Measurements from ENCODE around the gene HAUS7. TPM values are rescaled to one million over a fixed set of nuclear protein-coding genes. Genes with fewer than 3 reads are reported as not detected.

The HAUS7 gene
- total RNA-seq, 4 donors from 2014 or later: 7.0 to 34.8 (median 12.4) TPM

DNA sequence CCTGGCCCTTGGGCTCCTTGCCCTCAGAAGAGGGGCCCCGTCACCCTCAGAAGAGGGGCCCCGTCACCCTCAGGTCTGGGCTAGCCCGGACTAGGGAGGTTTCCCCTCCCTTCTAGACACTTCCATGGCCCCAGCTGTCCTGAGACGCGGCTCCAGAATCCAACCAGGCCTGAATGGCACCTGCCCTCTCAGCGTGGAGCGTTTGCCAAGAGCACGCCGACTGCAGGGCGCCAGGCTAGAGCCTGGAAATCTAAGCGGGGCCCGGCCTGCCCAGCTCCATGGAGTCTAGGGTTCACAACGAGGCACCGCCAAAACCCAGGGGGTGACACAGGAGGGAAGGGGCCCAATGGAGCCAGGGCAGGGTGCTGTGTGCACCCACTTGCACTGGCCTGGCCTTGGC, 39.2 kb upstream of the HAUS7 start:
- no peaks in the 10 kb centered on the region for H3K27me3 ChIP-seq

DNA sequence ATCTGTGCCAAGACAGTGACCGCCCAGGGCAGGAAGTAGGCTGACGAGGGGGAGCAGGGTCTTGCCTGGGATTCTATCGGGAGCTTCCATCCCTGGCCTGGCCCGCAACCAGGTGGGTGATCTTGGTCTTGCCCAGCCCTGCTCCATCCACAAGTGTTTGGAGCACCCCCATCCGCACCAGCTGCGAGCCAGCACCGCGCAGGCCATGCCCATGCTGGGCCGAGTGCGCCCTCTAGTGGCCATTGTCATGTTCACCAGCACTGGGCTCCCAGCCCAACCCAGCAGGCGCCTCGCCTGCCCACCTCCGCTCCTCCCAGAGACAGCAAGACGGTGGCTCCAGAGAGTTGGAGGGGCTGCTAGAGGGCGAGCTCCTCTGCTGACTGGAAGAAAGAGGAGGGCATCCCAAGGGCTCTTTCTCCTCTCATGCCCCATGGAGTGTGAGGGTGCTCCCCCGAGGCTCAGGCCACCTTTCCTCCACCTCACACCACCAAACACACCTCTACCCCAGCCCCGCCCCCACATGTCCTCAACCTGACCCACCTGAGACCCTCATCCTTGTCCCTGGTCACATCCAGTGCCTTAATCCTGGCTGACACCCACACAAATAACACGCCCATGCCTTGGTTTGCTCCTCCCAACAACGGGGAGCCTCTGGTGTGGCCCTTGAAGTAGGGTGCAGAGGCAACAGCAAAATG, 37.3 kb upstream of the HAUS7 start:
- Histone ChIP-seq H3K9me3 (no peaks in the 10 kb centered on the region), H3K4me1 (no peaks in the 10 kb centered on the region), H3K36me3 (no peaks in the 10 kb centered on the region), H3K27ac (no peak overlapping the region), H3K27me3 (no peaks in the 10 kb centered on the region), H3K4me3 (no peak overlapping the region)
- 27% methylated on average over 15 of the region's 19 CpGs; no CpG with 5 or more reads in 1 of the 2 donors for WGBS, 2 donors (ENCODE audit: low coverage in 1 of 2)
- in situ Hi-C loops (cut with MboI; ENCODE audit: low pct_ligation_motif_present in 1 of 4, low pct_unique_long_range_greater_than_20kb in 1 of 4, low sequenced_read_pairs in 3 of 4): loop anchor here in 1 of 4 donors (25.0 kb wide), 1 partner anchor 545 kb away; no protein-coding TSS in a partner anchor
- DNase-seq: peak; percentile 83
- intact Hi-C loops (cut with DNase I; ENCODE audit: low total_unique reads): loop anchor here (10.0 kb wide), 1 partner anchor 473 kb away; no protein-coding TSS in a partner anchor
- TF ChIP-seq, protein P1, sequence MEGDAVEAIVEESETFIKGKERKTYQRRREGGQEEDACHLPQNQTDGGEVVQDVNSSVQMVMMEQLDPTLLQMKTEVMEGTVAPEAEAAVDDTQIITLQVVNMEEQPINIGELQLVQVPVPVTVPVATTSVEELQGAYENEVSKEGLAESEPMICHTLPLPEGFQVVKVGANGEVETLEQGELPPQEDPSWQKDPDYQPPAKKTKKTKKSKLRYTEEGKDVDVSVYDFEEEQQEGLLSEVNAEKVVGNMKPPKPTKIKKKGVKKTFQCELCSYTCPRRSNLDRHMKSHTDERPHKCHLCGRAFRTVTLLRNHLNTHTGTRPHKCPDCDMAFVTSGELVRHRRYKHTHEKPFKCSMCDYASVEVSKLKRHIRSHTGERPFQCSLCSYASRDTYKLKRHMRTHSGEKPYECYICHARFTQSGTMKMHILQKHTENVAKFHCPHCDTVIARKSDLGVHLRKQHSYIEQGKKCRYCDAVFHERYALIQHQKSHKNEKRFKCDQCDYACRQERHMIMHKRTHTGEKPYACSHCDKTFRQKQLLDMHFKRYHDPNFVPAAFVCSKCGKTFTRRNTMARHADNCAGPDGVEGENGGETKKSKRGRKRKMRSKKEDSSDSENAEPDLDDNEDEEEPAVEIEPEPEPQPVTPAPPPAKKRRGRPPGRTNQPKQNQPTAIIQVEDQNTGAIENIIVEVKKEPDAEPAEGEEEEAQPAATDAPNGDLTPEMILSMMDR (IDR thresholded peaks at IDR 0.05): peak; percentile 75 to 86 (median 76)
- TF ChIP-seq POLR2AphosphoS5 (IDR thresholded peaks at IDR 0.05) (no peak), EP300 (IDR thresholded peaks at IDR 0.05; ENCODE audit: low read depth) (no peak), POLR2A (IDR thresholded peaks at IDR 0.05) (no peak)

More for the DNA sequence above, 39.2 kb upstream of the HAUS7 start:
- Histone ChIP-seq H3K9me3 (no peaks in the 10 kb centered on the region), H3K27ac (no peak overlapping the region), H3K36me3 (no peaks in the 10 kb centered on the region), H3K4me3 (no peak overlapping the region), H3K4me1 (no peaks in the 10 kb centered on the region)
- in situ Hi-C loops (cut with MboI; ENCODE audit: low pct_ligation_motif_present in 1 of 4, low pct_unique_long_range_greater_than_20kb in 1 of 4, low sequenced_read_pairs in 3 of 4) (loop anchor here in 1 of 4 donors (25.0 kb wide), 1 partner anchor 547 kb away; no protein-coding TSS in a partner anchor), intact Hi-C loops (cut with DNase I; ENCODE audit: low total_unique reads) (loop anchor here (10.0 kb wide), 1 partner anchor 475 kb away; no protein-coding TSS in a partner anchor)
- 88% methylated on average over 14 of the region's 14 CpGs; no CpG with 5 or more reads in 1 of the 2 donors for WGBS, 2 donors (ENCODE audit: low coverage in 1 of 2)
- TF ChIP-seq POLR2A (IDR thresholded peaks at IDR 0.05): no peak
- no peak for DNase-seq

GRCh38 chrX:153505361-153505760, 35.0 kb upstream of the HAUS7 start:
- TF ChIP-seq, protein P1 (IDR thresholded peaks at IDR 0.05): no peak
- no peak for TF ChIP-seq EP300 (IDR thresholded peaks at IDR 0.05; ENCODE audit: low read depth)
- no peak for TF ChIP-seq POLR2AphosphoS5 (IDR thresholded peaks at IDR 0.05)
- TF ChIP-seq POLR2A (IDR thresholded peaks at IDR 0.05): no peak
- Histone ChIP-seq H3K36me3 (no peaks in the 10 kb centered on the region), H3K4me1 (no peaks in the 10 kb centered on the region), H3K27me3 (no peaks in the 10 kb centered on the region), H3K9me3 (no peaks in the 10 kb centered on the region), H3K4me3 (no peak overlapping the region), H3K27ac (no peak overlapping the region)
- intact Hi-C loops (cut with DNase I; ENCODE audit: low total_unique reads): loop anchor here (10.0 kb wide), 1 partner anchor 471 kb away; no protein-coding TSS in a partner anchor
- WGBS, 2 donors (ENCODE audit: low coverage in 1 of 2): 89% methylated on average over 18 of the region's 18 CpGs; no CpG with 5 or more reads in 1 of the 2 donors
- DNase-seq: no peak
- in situ Hi-C loops (cut with MboI; ENCODE audit: low pct_ligation_motif_present in 1 of 4, low pct_unique_long_range_greater_than_20kb in 1 of 4, low sequenced_read_pairs in 3 of 4): loop anchor here in 1 of 4 donors (25.0 kb wide), 1 partner anchor 543 kb away; no protein-coding TSS in a partner anchor

DNA sequence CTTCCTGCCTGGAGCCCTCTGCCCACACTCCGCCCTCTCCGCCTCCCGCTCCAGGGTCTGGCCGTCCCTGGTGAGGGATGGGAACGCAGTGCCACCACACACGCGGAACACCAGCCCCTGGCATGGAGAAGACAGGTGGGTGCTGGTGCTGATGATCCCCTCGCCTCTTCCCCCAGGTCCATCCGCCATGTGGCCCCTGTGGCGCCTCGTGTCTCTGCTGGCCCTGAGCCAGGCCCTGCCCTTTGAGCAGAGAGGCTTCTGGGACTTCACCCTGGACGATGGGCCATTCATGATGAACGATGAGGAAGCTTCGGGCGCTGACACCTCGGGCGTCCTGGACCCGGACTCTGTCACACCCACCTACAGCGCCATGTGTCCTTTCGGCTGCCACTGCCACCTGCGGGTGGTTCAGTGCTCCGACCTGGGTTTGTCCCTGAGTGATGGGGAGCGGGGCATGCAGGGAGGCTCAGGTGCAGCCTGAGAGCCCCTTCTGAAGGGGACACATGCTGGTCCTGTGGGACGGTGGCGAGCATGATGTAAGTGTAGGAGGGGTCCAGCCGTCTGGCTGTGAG, 34.2 kb upstream of the HAUS7 start:
- Histone ChIP-seq H3K4me1 (no peaks in the 10 kb centered on the region), H3K36me3 (no peaks in the 10 kb centered on the region), H3K4me3 (no peak overlapping the region), H3K9me3 (no peaks in the 10 kb centered on the region), H3K27ac (no peak overlapping the region), H3K27me3 (no peaks in the 10 kb centered on the region)
- in situ Hi-C loops (cut with MboI; ENCODE audit: low pct_ligation_motif_present in 1 of 4, low pct_unique_long_range_greater_than_20kb in 1 of 4, low sequenced_read_pairs in 3 of 4): loop anchor here in 1 of 4 donors (25.0 kb wide), 1 partner anchor 542 kb away; no protein-coding TSS in a partner anchor
- WGBS, 2 donors (ENCODE audit: low coverage in 1 of 2): 80% methylated on average over 21 of the region's 26 CpGs; no CpG with 5 or more reads in 1 of the 2 donors
- DNase-seq: no peak
- TF ChIP-seq POLR2A (IDR thresholded peaks at IDR 0.05) (no peak), POLR2AphosphoS5 (IDR thresholded peaks at IDR 0.05) (no peak), EP300 (IDR thresholded peaks at IDR 0.05; ENCODE audit: low read depth) (no peak)
- TF ChIP-seq, protein P1 (IDR thresholded peaks at IDR 0.05): no peak
- intact Hi-C loops (cut with DNase I; ENCODE audit: low total_unique reads): loop anchor here (10.0 kb wide), 1 partner anchor 470 kb away; no protein-coding TSS in a partner anchor

All from transverse colon (tissue), 4 donors.